NCI-H446 treated with DMSO at 0.1 percent for 48 hours (cell line): ENCODE data around the gene PKD1L1.
"Not testable (repeated sequence)": the region's sequence is repeated elsewhere in the genome, so short reads cannot be mapped to it uniquely, and the experiment has no call there.

ENCODE experiments used
- DNase-seq: peaks from one replicate; lab custom pipeline; 2025; lab: John Stamatoyannopoulos, UW

The PKD1L1 gene

GRCh38 chr7:47794016-47794415, 154.2 kb downstream of the PKD1L1 start:
- no peak for DNase-seq

- not testable (repeated sequence) for DNase-seq
These were observed 155.1 kb downstream of the PKD1L1 start for GRCh38 chr7:47793186-47793585.

GRCh38 chr7:47792521-47793121, 155.6 kb downstream of the PKD1L1 start:
- no peak for DNase-seq

GRCh38 chr7:47791682-47792081, 156.6 kb downstream of the PKD1L1 start:
- no peak for DNase-seq

- no peak for DNase-seq
These were observed 160.2 kb downstream of the PKD1L1 start for GRCh38 chr7:47788083-47788482.

GRCh38 chr7:47787249-47788069, 160.8 kb downstream of the PKD1L1 start:
- DNase-seq: no peak

GRCh38 chr7:47786557-47787248, 161.6 kb downstream of the PKD1L1 start:
- DNase-seq: no peak

GRCh38 chr7:47785923-47786556, 162.2 kb downstream of the PKD1L1 start:
- no peak for DNase-seq

GRCh38 chr7:47783456-47784223, 164.6 kb downstream of the PKD1L1 start:
- DNase-seq: no peak

- DNase-seq: no peak
These were observed 165.5 kb downstream of the PKD1L1 start for GRCh38 chr7:47782792-47783191.

- DNase-seq: no peak
These were observed 166.2 kb downstream of the PKD1L1 start for GRCh38 chr7:47782022-47782421.

- no peak for DNase-seq
These were observed 167.7 kb downstream of the PKD1L1 start for GRCh38 chr7:47780555-47780954.

GRCh38 chr7:47779341-47779771, 168.9 kb downstream of the PKD1L1 start:
- no peak for DNase-seq

GRCh38 chr7:47778153-47778661, 170.1 kb downstream of the PKD1L1 start:
- DNase-seq: no peak

- DNase-seq: no peak
These were observed 170.6 kb downstream of the PKD1L1 start for GRCh38 chr7:47777531-47778152.

GRCh38 chr7:47776335-47776734, 171.9 kb downstream of the PKD1L1 start:
- DNase-seq: no peak

- no peak for DNase-seq
These were observed 173.0 kb downstream of the PKD1L1 start for GRCh38 chr7:47775238-47775637.

- DNase-seq: no peak
These were observed 175.8 kb downstream of the PKD1L1 start for GRCh38 chr7:47772492-47772891.

- DNase-seq: no peak
These were observed 176.3 kb downstream of the PKD1L1 start for GRCh38 chr7:47771990-47772360.

- DNase-seq: no peak
These were observed 176.8 kb downstream of the PKD1L1 start for GRCh38 chr7:47771336-47771989.

- no peak for DNase-seq
These were observed 182.1 kb downstream of the PKD1L1 start for GRCh38 chr7:47766126-47766525.
